ENCODE measurements around the gene MYL3.
A peak's percentile ranks its signal among the peaks of the same experiment; 100 is the strongest.

Gene MYL3

GRCh38 chr3:46852334-46852720, 10.9 kb downstream of the MYL3 start:
- H3K4me3 ChIP-seq (ENCODE audit: low read depth, low read length): no peak overlapping the region
- no peak for TF ChIP-seq CTCF (IDR thresholded peaks at IDR 0.05; ENCODE audit: low read depth, low read length)

- no peak for TF ChIP-seq CTCF (IDR thresholded peaks at IDR 0.05; ENCODE audit: low read depth, low read length)
- H3K4me3 ChIP-seq (ENCODE audit: low read depth, low read length): no peak overlapping the region
Observed at GRCh38 chr3:46851364-46852333, 11.6 kb downstream of the MYL3 start.

- no peak overlapping the region for H3K4me3 ChIP-seq (ENCODE audit: low read depth, low read length)
- TF ChIP-seq CTCF (IDR thresholded peaks at IDR 0.05; ENCODE audit: low read depth, low read length): no peak
Observed at GRCh38 chr3:46850468-46850779, 12.8 kb downstream of the MYL3 start.

GRCh38 chr3:46849686-46850467, 13.4 kb downstream of the MYL3 start:
- no peak for TF ChIP-seq CTCF (IDR thresholded peaks at IDR 0.05; ENCODE audit: low read depth, low read length)
- no peak overlapping the region for H3K4me3 ChIP-seq (ENCODE audit: low read depth, low read length)

- no peak overlapping the region for H3K4me3 ChIP-seq (ENCODE audit: low read depth, low read length)
- no peak for TF ChIP-seq CTCF (IDR thresholded peaks at IDR 0.05; ENCODE audit: low read depth, low read length)
Observed at GRCh38 chr3:46849045-46849631, 14.1 kb downstream of the MYL3 start.

GRCh38 chr3:46848271-46849044, 14.8 kb downstream of the MYL3 start:
- no peak overlapping the region for H3K4me3 ChIP-seq (ENCODE audit: low read depth, low read length)
- TF ChIP-seq CTCF (IDR thresholded peaks at IDR 0.05; ENCODE audit: low read depth, low read length): peak; percentile 48
